GM18909 (cell line): ENCODE results near the gene SMARCA5.
A peak's percentile ranks its signal among the peaks of the same experiment; 100 is the strongest.

Experiments
- ATAC-seq: cut with Tn5 transposase; IDR thresholded peaks from one replicate; pipeline ENCODE4 v1.9.1; 2021; ENCODE audit warnings: mild to moderate bottlenecking; ENCODE audit not compliant: unreplicated experiment, poor library complexity

SMARCA5 gene

DNA sequence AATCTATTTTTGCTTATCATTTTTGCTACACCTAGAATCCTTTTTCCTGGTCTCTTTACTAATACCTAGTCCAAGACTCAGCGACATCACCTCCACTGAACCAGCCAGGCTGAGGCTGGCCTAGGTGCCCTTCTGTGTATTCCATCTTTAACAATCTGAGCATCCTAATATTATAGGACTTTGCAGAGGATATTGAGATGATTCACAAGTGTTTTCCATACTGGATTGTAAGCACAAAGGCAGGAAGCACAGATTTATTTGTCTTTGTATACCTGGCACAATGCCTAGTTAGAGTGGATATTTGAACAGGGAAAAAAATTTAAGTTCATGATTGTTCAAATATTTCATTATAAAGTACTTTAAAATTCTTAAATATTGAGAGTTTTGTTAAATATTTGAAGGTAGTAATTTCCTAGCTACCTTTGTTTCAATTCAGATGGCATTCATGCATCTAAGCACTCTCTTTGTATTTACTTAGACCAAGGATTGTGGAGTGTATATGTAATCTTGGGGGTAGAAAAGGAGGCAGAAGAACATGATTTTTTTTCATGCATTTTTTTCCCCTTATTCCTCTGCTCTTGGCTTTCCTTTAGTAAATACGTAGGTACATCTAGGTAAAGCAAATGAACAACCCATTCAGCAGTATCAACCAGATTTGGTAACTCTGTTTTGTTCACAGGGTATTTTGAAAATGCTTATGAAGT is 18.4 kb downstream of the SMARCA5 start:
- ATAC-seq, result no peak

DNA sequence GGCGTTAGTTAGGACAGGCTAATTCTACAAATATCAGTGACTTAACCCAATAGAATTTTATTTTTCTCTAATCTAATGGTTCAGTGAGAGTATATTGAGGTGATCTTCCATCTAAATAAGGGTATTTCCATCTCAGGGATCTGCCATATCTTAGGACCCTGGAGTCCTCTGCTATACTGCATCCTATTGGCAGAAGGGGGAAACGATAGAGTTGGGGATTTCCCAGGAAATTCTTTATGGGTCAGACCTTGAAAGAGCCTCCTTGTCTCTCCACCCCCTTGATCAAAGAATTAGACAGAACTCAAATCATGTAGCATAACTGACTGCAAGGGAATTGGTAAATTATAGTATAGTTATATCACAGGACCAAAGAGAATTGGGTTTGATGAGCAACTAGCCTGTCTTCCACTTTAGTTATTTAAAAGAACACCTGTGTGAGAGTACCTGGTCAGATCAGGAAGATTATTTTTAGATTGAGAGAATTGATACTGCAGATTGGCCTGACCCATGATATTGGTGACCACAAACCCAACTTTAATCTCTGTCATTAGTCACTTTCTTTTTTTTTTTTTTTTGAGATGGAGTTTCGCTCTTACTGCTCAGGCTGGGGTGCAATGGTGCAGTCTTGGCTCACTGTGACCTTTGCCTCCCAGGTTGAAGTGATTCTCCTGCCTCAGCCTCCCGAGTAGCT is 25.6 kb downstream of the SMARCA5 start:
- no peak for ATAC-seq

DNA sequence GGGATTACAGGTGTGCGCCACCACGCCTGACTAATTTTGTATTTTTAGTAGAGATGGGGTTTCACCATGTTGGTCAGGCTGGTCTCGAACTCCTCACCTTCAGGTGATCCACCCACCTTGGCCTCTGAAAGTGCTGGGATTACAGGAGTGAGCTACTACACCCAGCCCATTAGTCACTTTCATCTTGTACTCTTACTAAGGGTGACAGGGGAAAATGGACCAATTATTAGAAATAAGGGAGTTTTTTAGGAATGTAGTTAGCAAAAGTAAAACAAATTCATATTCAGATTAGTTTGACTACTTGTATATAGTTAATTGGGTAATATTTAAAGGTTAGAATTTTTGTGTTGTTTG is 26.1 kb downstream of the SMARCA5 start:
- ATAC-seq, result no peak

DNA sequence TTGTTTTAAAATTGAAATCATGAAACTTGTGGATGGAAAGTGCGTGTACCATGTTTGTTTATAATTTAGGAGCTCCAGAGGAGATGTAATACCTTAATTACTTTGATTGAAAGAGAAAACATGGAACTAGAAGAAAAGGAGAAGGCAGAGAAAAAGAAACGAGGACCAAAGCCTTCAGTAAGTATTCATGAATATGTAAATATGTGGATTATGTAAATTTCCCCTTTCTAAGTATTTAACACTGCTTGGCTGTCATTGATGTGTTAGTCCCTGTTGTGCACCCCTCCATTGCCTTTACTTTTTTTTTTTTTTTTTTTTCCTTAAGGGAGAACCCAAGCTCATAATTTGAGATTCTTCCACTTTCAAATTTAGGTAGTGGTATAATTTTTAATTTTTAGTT is 36.4 kb downstream of the SMARCA5 start:
- ATAC-seq, result no peak

DNA sequence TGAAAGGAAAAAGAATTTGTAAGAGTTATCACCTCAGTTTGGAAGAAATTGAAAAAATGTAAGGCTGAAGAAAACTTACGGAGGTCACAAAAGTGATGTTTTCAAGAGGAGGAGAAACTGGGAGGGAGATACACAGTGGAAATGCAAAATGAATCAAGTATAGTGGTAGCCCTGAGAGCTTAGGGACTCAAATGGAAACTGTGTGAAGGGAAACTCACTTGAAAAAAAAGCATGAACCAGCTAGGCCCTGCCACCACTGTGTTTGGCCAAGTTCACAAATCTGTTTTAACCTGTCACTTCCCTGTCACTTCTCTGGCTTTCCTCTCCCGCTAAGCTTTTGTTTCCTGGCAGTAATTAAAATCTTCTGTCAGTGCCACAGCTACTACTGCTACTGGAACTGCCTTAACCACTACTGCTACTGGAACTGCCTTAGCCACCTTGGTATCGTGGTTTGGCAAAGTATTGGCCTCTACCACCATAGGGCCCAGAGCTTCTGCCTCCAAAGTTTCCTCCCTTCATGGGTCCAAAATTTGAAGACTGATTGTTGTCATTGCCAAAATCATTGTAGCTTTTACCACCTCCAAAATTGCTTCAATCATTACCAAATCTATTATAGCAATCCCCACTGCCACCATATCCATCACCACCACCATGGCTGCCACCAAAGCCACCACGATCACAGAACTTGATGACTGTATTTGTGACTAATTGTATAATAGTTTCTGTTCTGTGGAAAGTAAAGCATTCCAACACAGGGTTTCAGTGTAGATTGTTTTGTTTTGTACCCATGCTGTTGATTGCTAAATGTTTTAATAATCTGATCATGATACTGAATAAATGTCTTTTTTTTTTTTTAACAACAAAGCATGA is 41.5 kb downstream of the SMARCA5 start:
- peak; percentile 68 for ATAC-seq

DNA sequence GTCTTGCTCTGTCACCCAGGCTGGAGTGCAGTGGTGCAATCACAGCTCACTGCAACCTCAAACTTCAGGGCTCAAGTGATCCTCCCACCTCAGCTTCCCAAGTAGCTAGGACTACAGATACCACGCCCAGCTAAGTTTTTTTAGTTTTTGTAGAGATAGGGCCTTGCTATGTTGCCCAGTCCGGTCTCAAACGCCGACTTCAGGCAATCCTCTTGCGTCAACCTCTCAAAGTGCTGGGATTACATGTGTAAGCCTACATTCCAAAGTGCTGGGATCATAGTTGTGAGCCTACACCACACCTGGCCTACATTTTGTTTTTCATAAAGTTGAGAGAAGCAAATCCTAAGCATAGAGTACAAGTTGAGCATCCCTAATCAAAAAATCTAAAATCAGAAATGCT is 42.2 kb downstream of the SMARCA5 start:
- ATAC-seq, result no peak

DNA sequence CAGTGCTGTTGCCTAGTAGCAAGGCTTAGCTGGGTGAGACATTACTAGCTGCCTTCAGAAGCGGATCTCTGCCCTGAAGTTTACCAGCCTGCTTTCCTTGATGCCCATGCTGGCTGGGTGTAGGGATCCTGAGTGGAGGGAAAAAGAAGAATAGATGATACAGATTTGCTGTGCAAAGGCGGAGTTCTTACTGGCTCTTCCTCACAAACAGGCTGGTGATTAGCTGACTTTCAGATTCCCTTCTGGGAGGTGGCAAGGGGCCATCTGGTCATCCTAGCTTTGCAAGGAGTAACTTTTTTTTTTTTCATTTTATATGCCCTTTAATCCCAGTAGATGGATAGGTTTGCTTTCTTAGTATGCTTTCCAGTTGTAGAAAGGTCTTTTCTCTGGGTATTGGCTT is 44.8 kb downstream of the SMARCA5 start:
- ATAC-seq, result no peak

DNA sequence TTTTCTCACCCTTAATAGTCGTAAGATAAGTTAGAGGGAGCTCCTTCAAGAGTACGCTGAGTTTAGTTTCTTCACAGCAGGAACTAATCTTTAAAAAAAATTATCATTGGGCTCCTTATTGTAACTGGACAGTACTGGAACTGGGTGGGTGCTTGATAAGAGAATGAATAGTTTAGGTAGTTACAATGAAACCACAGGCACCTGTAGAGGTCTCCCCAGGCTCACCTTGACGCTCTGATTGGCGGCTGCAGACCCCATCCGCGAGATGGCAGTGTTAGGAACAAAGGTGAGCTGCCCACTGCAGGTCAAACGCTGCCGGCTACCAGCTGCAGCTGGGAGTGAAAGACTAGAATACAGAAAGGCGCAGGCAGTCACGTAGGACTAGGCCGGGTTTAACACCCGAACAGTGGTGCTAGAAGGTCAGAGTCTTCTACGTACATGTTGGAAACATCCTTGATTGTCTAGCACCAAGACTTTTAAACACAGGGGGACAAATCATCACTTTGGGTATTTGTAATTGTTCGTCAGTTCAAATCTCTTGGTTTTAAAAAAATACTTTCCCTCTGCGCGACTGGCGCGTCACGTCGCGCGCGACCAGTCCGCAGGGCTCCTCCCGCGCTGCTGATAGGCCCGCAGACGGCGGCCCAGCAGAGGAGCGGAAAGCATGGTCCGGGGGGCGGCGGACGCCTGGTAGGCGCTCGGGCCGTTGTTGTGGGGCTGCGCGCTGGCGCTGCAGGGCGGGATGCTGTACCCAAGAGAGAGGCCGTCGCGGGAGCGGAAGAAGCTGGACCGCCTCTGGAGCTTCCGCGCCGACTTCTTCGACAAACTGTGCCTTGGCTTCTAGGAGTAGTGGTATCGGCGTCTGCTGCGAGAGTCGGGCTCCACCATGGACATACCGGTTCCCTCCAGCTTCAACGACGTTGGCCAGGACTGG is 45.6 kb downstream of the SMARCA5 start:
- peak; percentile 89 for ATAC-seq

DNA sequence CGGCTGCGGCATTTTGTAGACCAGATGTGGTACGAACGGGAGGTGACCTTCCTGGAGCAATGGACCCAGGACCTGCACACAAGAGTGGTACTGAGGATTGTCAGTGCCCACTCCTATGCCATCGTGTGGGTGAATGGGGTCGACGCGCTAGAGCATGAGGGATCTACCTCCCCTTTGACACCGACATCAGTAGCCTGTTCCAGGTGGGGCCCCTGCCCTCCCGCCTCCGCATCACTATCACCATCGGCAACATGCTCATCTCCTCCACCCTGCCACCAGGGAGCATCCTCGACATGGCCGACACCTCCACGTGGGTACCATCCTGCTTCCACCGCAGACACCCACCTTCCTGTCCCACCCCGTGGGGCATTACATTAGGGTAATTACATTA is 46.2 kb downstream of the SMARCA5 start:
- ATAC-seq, result no peak

DNA sequence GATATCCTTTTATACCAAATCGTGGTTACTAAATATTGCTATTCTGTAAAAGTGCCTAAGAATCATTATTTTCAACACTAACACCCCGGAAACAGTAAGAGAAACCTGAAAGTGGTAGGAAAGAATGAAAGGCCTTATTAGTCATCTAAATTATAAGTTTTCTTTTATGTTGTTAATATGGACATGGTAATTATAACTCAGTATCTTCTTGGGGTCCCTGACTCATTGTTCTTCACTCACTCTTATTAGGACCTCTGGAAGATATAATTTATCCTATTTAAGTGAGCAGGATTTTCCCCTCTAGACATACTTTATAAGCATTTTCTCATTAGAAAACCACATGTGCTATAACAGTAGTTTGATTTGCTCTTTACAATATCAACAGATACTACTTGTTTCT is 51.0 kb downstream of the SMARCA5 start:
- ATAC-seq, result no peak

DNA sequence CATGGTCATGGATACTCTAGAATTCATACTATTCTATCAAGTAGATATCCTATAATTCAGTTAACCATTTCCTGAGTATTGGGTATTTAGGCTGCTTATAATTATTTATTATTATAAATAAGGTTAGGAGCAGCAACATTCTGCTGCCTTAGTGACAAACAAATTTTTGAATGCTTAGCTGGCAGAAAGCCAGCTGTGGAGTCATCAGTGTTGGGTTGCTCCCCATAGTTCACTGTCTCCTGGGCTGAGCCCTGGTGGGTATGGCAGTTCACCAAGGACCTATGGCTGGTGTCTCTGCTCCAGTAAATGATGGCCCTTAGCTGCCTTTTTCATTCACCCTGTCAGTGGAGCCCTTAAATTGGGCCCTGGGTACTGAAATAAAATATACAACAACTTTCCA is 61.8 kb downstream of the SMARCA5 start:
- no peak for ATAC-seq

DNA sequence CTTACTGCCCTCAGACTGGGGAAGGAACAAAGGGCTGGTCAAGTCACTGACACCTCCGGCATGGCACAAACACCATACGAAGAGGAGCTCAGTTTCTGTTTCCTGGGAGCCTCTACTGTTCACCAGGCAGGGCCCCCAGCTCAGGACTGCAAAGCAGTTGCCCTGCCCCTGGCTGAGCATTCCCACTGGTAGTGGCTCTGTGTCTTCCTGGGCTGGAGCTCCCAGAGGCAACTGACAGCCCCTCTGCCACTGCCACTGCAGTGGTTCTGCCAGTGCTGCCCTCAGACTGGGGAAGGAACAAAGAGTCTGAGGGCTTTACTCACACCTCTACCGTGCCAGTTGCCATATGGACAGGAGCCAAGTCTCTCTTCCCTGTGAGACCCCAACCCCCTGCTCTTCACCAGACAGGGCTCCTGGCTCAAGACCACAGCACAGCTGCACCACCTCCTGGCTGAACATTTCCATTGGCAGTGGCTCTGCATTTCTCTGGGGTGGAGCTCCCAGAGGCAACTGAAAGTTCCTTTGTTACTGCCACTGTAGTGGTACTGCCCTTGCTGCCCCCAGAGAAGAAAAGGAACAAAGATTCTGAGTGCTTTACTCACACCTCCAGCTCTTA is 67.9 kb downstream of the SMARCA5 start:
- no peak for ATAC-seq

DNA sequence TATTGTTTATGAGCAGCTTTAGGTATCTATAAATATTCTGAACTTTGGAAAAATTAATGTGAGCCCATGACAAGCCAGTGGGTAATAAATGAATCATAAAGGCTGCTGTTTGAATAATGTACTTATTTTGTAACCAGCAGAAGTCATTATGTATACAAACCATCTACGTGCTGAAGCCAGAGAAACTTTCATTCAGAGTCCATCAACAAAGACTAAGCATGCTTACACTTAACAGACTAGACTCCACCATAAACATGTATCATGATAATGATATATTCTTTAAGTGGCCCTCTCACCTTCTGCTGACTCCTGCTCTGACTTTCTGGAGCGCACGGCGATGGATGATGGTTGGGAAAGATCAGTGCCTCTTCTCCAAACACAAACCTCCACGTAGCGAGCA is 72.0 kb downstream of the SMARCA5 start:
- no peak for ATAC-seq

DNA sequence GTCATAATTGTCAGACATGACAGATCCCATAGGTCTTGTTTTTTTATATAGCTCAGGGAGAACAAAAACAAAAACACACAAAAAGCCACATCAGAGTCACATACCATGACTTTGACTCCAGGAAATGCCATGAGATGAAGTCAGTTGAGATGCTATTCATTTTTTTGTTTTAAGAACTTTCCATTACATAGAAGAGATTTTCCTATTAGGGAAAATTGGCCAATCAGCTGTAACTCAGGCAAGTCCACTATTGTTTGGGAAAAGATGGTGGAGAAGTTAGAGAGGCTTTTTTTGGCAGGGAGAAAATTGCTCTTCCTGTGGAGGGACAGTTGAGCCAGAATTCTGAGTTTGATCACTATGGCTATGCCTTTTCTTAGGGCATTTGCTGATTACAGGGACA is 72.6 kb downstream of the SMARCA5 start:
- ATAC-seq, result no peak

DNA sequence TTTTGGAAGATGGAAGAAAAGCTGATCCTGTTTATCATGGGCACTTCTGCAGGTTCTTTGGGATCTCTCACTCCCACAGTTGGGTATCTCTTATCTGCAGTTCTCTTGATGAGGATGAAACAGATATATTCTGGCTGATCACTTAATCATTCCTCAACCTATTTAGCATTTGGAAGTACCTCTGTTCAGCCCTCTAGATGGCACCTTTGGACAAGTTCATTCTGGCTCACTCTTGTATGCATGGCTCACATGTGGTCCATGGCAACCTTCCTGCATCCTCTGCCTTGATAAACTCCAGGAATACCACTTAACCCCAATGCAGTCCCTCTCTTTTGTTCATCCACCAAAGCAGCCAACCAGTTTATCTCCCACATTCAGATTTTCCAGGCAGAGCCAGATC is 74.2 kb downstream of the SMARCA5 start:
- no peak for ATAC-seq

DNA sequence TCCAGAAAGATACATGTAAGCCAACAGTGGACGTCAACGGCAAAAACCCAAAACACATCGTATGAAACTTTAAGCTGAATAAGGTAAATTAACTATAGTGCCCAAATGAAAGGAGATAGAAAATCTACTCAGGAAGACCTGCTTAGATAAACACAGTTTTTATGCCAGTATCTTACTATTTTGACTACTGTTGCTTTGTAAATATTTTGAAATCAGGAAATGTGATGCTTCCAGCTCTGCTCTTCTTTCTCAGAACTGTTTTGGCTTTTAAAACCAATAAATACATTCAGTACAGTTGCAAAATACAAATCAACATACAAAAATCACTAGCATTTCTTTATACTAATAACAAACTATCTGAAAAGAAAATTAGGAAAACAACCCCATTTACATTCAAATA is 83.8 kb downstream of the SMARCA5 start:
- ATAC-seq, result no peak

DNA sequence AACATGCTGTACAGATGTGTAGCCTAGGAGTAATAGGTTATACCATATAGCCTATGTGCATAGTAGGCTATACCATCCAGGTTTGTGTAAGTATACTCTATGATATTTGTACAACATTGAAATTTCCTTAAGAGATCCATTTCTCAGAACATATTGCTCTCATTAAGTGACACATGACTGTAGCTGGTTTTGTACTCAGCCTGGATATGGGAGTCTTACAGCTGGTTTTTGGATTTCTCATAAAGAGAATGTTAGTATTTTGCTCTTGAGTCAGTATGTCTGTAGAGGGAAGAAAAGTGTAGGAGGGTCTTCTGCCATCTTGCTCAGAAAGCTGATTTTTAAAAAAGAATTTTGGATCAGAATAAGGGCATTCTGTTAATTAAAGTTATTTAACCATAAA is 85.3 kb downstream of the SMARCA5 start:
- ATAC-seq, result no peak

DNA sequence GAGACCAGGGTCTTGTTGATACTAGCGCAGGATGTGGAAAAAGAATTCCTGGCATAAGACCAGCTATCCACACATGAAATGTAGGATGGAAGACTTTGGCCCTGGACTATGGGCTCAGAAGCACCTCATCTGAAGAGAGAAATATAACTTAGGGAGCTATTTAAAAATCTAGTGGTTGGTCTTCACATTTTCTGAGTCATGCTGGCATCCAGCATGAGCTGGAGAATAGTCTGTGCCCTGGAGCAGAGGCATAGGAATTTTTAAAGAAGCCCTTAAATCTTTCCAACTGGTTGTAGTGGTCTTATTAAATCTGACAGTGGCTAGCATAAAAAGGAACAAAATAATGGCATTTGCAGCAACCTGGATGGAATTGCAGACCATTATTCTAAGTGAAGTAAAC is 86.3 kb downstream of the SMARCA5 start:
- no peak for ATAC-seq

DNA sequence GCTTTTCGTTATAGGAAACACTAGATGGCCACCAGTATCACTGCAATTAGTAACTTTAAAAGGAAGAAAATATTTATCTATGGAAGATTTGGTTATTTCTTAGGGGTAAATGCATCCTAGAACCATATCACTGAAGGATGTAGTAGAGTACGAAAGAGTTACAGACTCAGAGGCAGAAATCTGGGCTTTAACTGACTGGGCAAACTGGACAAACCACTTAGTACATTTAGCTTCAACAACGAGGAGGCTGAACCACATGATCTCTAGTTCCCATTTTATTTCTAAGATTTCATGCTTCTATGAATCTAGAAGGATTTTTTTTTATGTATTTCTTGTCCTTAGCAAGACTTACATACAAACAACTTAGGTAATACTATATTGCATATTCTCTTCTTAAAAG is 93.0 kb downstream of the SMARCA5 start:
- ATAC-seq, result no peak
